ENCODE results near the gene CCDC188. TPM values are rescaled to one million over a fixed set of nuclear protein-coding genes. Genes with fewer than 3 reads are reported as not detected.

CCDC188 gene
- total RNA-seq, 1 experiment from 2014 or later: not detected

GRCh38 chr22:20166703-20167102, 15.8 kb upstream of the CCDC188 start (continued):
- no peak for TF ChIP-seq ZMAT4 (CRISPR knock-in tag; IDR thresholded peaks at IDR 0.05)
- no peak for TF ChIP-seq ZSCAN18 (CRISPR knock-in tag; IDR thresholded peaks at IDR 0.05)
- TF ChIP-seq ATF6 (CRISPR knock-in tag; IDR thresholded peaks at IDR 0.05): no peak
- TF ChIP-seq CTCF (IDR thresholded peaks at IDR 0.05): no peak
- no peak for TF ChIP-seq FOXJ3 (CRISPR knock-in tag; IDR thresholded peaks at IDR 0.05; ENCODE audit: borderline replicate concordance)
- TF ChIP-seq RELA (CRISPR knock-in tag; IDR thresholded peaks at IDR 0.05; ENCODE audit: borderline replicate concordance): no peak
- no peak for TF ChIP-seq ZNF416 (CRISPR knock-in tag; IDR thresholded peaks at IDR 0.05)
- TF ChIP-seq SP1 (CRISPR knock-in tag; conservative IDR thresholded peaks at IDR 0.05): no peak

GRCh38 chr22:20165913-20166312, 15.1 kb upstream of the CCDC188 start:
- H3K27me3 Mint-ChIP-seq (ENCODE audit: low read depth): no peaks in the 10 kb centered on the region
- peaks cover 4% of the 10 kb centered on the region for H3K9me3 Mint-ChIP-seq
- ChIA-PET CTCF (no interaction called here), POLR2A (no interaction called here)
- no peaks in the 10 kb centered on the region for H3K4me1 Mint-ChIP-seq
- H3K27ac Mint-ChIP-seq: no peak overlapping the region
- TF ChIP-seq ATF3 (CRISPR knock-in tag; conservative IDR thresholded peaks at IDR 0.05) (no peak), NFYB (CRISPR knock-in tag; conservative IDR thresholded peaks at IDR 0.05; ENCODE audit: low read depth) (no peak), RELA (CRISPR knock-in tag; IDR thresholded peaks at IDR 0.05; ENCODE audit: borderline replicate concordance) (no peak), JAZF1 (CRISPR knock-in tag; IDR thresholded peaks at IDR 0.05) (no peak), CDX4 (CRISPR knock-in tag; IDR thresholded peaks at IDR 0.05; ENCODE audit: borderline replicate concordance) (no peak), ESRRA (CRISPR knock-in tag; IDR thresholded peaks at IDR 0.05; ENCODE audit: borderline replicate concordance) (no peak), SMAD4 (CRISPR knock-in tag; IDR thresholded peaks at IDR 0.05) (no peak), NR3C1 (CRISPR knock-in tag; conservative IDR thresholded peaks at IDR 0.05; ENCODE audit: low read depth) (no peak), AFF4 (CRISPR knock-in tag; IDR thresholded peaks at IDR 0.05; ENCODE audit: borderline replicate concordance) (no peak), ZNF425 (CRISPR knock-in tag; conservative IDR thresholded peaks at IDR 0.05) (no peak), TEAD1 (CRISPR knock-in tag; IDR thresholded peaks at IDR 0.05) (no peak)
- ATAC-seq (no peak), DNase-seq (ENCODE audit: low spot score) (no peak)
- H3K36me3 Mint-ChIP-seq: peaks cover 2% of the 10 kb centered on the region; the same call in 1 of the 2 replicates
- H3K4me3 Mint-ChIP-seq: no peak overlapping the region

Measured in WTC11 (cell line).